H9 (cell line): ENCODE data around the gene COA1. TPM values are rescaled to one million over a fixed set of nuclear protein-coding genes. Genes with fewer than 3 reads are reported as not detected.

Source experiments
- DNase-seq: peaks from one replicate; pipeline ENCODE4 v3.0.0-alpha.2; 2017
- H2AFZ ChIP-seq: one replicate; pipeline ENCODE4 v1.6.1; 2013; ENCODE audit warnings: mild to moderate bottlenecking, low read length, control low read depth, moderate library complexity
- H2AK5ac ChIP-seq: 2 replicates; pipeline ENCODE4 v1.6.1; 2013; ENCODE audit warnings: low read length, control low read depth, mixed read lengths; ENCODE audit not compliant: insufficient read length
- H2BK120ac ChIP-seq: one replicate; pipeline ENCODE4 v1.6.1; 2013; ENCODE audit warnings: low read depth, mild to moderate bottlenecking, low read length, control low read depth, inconsistent platforms; ENCODE audit not compliant: poor library complexity, severe bottlenecking
- H2BK12ac ChIP-seq: 2 replicates; pipeline ENCODE4 v1.6.1; 2013; ENCODE audit warnings: low read length, control low read depth, mixed read lengths, low read depth; ENCODE audit not compliant: insufficient read length
- H2BK15ac ChIP-seq: 2 replicates; pipeline ENCODE4 v1.6.1; 2013; ENCODE audit warnings: low read depth, low read length, control low read depth
- H2BK20ac ChIP-seq: one replicate; pipeline ENCODE4 v1.6.1; 2013; ENCODE audit warnings: low read depth, mild to moderate bottlenecking, low read length, control low read depth, inconsistent platforms; ENCODE audit not compliant: poor library complexity, severe bottlenecking
- H2BK5ac ChIP-seq: 2 replicates; pipeline ENCODE4 v1.6.1; 2013; ENCODE audit warnings: low read length, control low read depth, mixed read lengths; ENCODE audit not compliant: insufficient read length
- H3K14ac ChIP-seq: 2 replicates; pipeline ENCODE4 v1.6.1; 2013; ENCODE audit warnings: low read length, control low read depth; ENCODE audit not compliant: insufficient read depth
- H3K18ac ChIP-seq: 2 replicates; pipeline ENCODE4 v1.6.1; 2013; ENCODE audit warnings: low read depth, mild to moderate bottlenecking, mixed read lengths, low read length, control low read depth; ENCODE audit not compliant: insufficient read length
- H3K23ac ChIP-seq: 2 replicates; pipeline ENCODE4 v1.6.1; 2013; ENCODE audit warnings: low read length, control low read depth, mixed read lengths, low read depth; ENCODE audit not compliant: insufficient read length
- H3K23me2 ChIP-seq: 2 replicates; pipeline ENCODE4 v1.6.1; 2013; ENCODE audit warnings: low read depth, mild to moderate bottlenecking, mixed read lengths, low read length, control low read depth; ENCODE audit not compliant: insufficient read length, poor library complexity, severe bottlenecking
- H3K27ac ChIP-seq: 2 replicates; pipeline ENCODE4 v1.5.1; 2013; ENCODE audit warnings: low read length, control low read depth, mixed read lengths, low read depth; ENCODE audit not compliant: insufficient read length
- H3K27me3 ChIP-seq: 2 replicates; pipeline ENCODE4 v1.6.1; 2013; ENCODE audit warnings: low read length, control low read depth, inconsistent platforms; ENCODE audit not compliant: insufficient read depth
- H3K4ac ChIP-seq: 2 replicates; pipeline ENCODE4 v1.6.1; 2013; ENCODE audit warnings: low read depth, mild to moderate bottlenecking, control low read depth, inconsistent platforms, low read length, moderate library complexity
- H3K4me1 ChIP-seq: 2 replicates; pipeline ENCODE4 v1.6.1; 2013; ENCODE audit warnings: low read length, control low read depth, inconsistent platforms; ENCODE audit not compliant: insufficient read depth
- H3K4me2 ChIP-seq: 2 replicates; pipeline ENCODE4 v1.6.1; 2013; ENCODE audit warnings: low read length, control low read depth, mixed read lengths; ENCODE audit not compliant: insufficient read length, insufficient read depth
- H3K56ac ChIP-seq: 2 replicates; pipeline ENCODE4 v1.6.1; 2013; ENCODE audit warnings: low read depth, mild to moderate bottlenecking, mixed read lengths, low read length, control low read depth; ENCODE audit not compliant: insufficient read length
- H3K79me1 ChIP-seq: 2 replicates; pipeline ENCODE4 v1.6.1; 2013; ENCODE audit warnings: low read depth, mild to moderate bottlenecking, moderate library complexity, low read length, control low read depth, inconsistent platforms; ENCODE audit not compliant: insufficient read depth, poor library complexity, severe bottlenecking
- H3K79me2 ChIP-seq: 2 replicates; pipeline ENCODE4 v1.6.1; 2013; ENCODE audit warnings: low read length, control low read depth, inconsistent platforms; ENCODE audit not compliant: insufficient read depth
- H3K9ac ChIP-seq: 2 replicates; pipeline ENCODE4 v1.6.1; 2013; ENCODE audit warnings: low read length, control low read depth, mixed read lengths; ENCODE audit not compliant: insufficient read length; ENCODE audit errors: extremely low read depth
- H3K9me3 ChIP-seq: one replicate; pipeline ENCODE4 v1.6.1; 2013; ENCODE audit warnings: low read depth, low read length, inconsistent platforms; ENCODE audit not compliant: control insufficient read depth
- H3T11ph ChIP-seq: one replicate; pipeline ENCODE4 v1.6.1; 2013; ENCODE audit warnings: mild to moderate bottlenecking, low read length, control low read depth, inconsistent platforms
- H4K20me1 ChIP-seq: one replicate; pipeline ENCODE4 v1.6.1; 2013; ENCODE audit not compliant: control insufficient read depth, insufficient read length, insufficient read depth
- H4K5ac ChIP-seq: 2 replicates; pipeline ENCODE4 v1.6.1; 2013; ENCODE audit warnings: low read depth, mild to moderate bottlenecking, mixed read lengths, low read length, control low read depth; ENCODE audit not compliant: insufficient read length
- H4K8ac ChIP-seq: replicated peaks from 2 replicates; pipeline ENCODE4 v1.6.1; 2013; ENCODE audit warnings: low read length, control low read depth, mixed read lengths, low read depth; ENCODE audit not compliant: insufficient read length
- H4K91ac ChIP-seq: 2 replicates; pipeline ENCODE4 v1.6.1; 2013; ENCODE audit warnings: low read depth, mild to moderate bottlenecking, moderate library complexity, mixed read lengths, low read length, control low read depth; ENCODE audit not compliant: insufficient read length
- H3K27ac Mint-ChIP-seq, 3 experiments: 2 replicates in 2 of 3; 3 replicates in 1 of 3; pipeline ENCODE4 v1.8.0; 2020 to 2021; ENCODE audit warnings: mixed read lengths in 3 of 3, mild to moderate bottlenecking in 1 of 3, moderate library complexity in 1 of 3
- H3K27me3 Mint-ChIP-seq: 2 replicates; pipeline ENCODE4 v1.8.0; 2021; ENCODE audit warnings: low read depth, mild to moderate bottlenecking, moderate library complexity, mixed read lengths
- H3K36me3 Mint-ChIP-seq, 3 experiments: 2 replicates in 2 of 3; 3 replicates in 1 of 3; pipeline ENCODE4 v1.8.0; 2020 to 2021; ENCODE audit warnings: low read depth in 3 of 3, mixed read lengths in 3 of 3; ENCODE audit not compliant: insufficient read depth in 1 of 3
- H3K4me1 Mint-ChIP-seq, 2 experiments: 2 replicates each; pipeline ENCODE4 v1.8.0; 2020; ENCODE audit warnings: mixed read lengths in 2 of 2
- H3K4me3 Mint-ChIP-seq, 2 experiments: 2 replicates in 1 of 2; 3 replicates in 1 of 2; pipeline ENCODE4 v1.8.0; 2020 to 2021; ENCODE audit warnings: mild to moderate bottlenecking in 2 of 2, mixed read lengths in 2 of 2, moderate library complexity in 1 of 2
- H3K9me3 Mint-ChIP-seq, 2 experiments: 2 replicates in 1 of 2; 3 replicates in 1 of 2; pipeline ENCODE4 v1.8.0; 2020; ENCODE audit warnings: mild to moderate bottlenecking in 2 of 2, mixed read lengths in 2 of 2, moderate library complexity in 1 of 2
- CTCF ChIP-seq: fragments of 200-600 bp; sonication (generic); conservative IDR thresholded peaks from 3 replicates; pipeline ENCODE4 v1.8.0; 2021; ENCODE audit warnings: antibody characterized with exemption, mild to moderate bottlenecking
- WGBS: extraction: QIAGEN DNeasy Blood & Tissue Kit; methylation state at CpG from one replicate; pipeline ENCODE4 v1.1.7; 2013; ENCODE audit warnings: missing lambda C conversion rate, low lambda C conversion rate, mixed read lengths; ENCODE audit not compliant: insufficient read length; ENCODE audit errors: extremely low coverage; 5-methylcytosine and 5-hydroxymethylcytosine counted together
- total RNA-seq: library from RNA; stranded (reverse); gene quantifications from 2 replicates; pipeline ENCODE4 v1.2.1, GENCODE V29; 2021

COA1 gene
- total RNA-seq, 1 experiment from 2014 or later = 138 TPM

DNA sequence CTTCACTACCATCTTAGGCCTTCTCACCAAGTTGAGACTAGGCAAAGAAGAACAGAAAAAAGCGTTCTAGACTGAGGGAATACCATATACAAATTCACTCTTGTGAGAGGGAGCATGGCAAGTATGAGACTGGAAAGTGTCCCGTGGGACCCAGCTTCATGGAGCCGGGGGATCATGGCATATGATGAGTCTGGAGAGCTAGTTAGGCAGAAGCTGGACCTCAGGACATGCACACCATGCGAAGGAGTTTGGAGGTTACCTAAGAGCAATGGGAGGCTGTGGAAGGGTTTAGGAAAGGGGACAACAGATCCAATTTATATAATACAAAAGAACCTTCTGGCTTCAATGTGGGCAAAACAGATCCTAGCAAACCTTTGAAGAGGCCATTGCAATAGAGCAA lies 112.3 kb downstream of the COA1 start:
- Histone ChIP-seq H4K8ac (no peak overlapping the region), H3K18ac (no peak overlapping the region), H3K79me1 (no peaks in the 10 kb centered on the region), H3K14ac (no peak overlapping the region), H3K27me3 (no peaks in the 10 kb centered on the region), H3K4ac (no peak overlapping the region), H2BK15ac (no peak overlapping the region), H2AFZ (no peak overlapping the region), H3K4me1 (no peaks in the 10 kb centered on the region; the same call in 1 of the 2 replicates), H2BK12ac (no peak overlapping the region), H3K9me3 (no peaks in the 10 kb centered on the region), H2BK5ac (no peak overlapping the region), H2BK120ac (no peak overlapping the region), H2AK5ac (no peak overlapping the region), H3K56ac (no peak overlapping the region), H4K91ac (no peak overlapping the region), H4K20me1 (no peaks in the 10 kb centered on the region), H3K9ac (no peak overlapping the region), H3K27ac (no peak overlapping the region), H3K4me2 (no peak overlapping the region), H3K23me2 (peaks cover 2% of the 10 kb centered on the region), H4K5ac (no peak overlapping the region), H3K79me2 (no peaks in the 10 kb centered on the region), H3T11ph (no peak overlapping the region), H3K23ac (no peak overlapping the region), H2BK20ac (no peak overlapping the region)
- H3K36me3 Mint-ChIP-seq = peaks cover 0 to 12% (median 4%) of the 10 kb centered on the region in 3 experiments; a peak in 4 of 7 replicates
- H3K27me3 Mint-ChIP-seq = no peaks in the 10 kb centered on the region
- TF ChIP-seq CTCF = no peak
- no peaks in the 10 kb centered on the region for H3K4me1 Mint-ChIP-seq
- no peaks in the 10 kb centered on the region for H3K9me3 Mint-ChIP-seq
- no CpG with 5 or more reads among the region's 4 CpGs for WGBS
- H3K4me3 Mint-ChIP-seq = no peak overlapping the region
- DNase-seq = no peak
- no peak overlapping the region for H3K27ac Mint-ChIP-seq
